Mucosa of gallbladder (tissue), 1 donor: Measurements from ENCODE around the gene IFNAR2. TPM values are rescaled to one million over a fixed set of nuclear protein-coding genes. Genes with fewer than 3 reads are reported as not detected.
A peak's percentile ranks its signal among the peaks of the same experiment; 100 is the strongest.

Experiments used
- DNase-seq: peaks from one replicate; pipeline ENCODE4 v3.0.0-alpha.2; 2020; ENCODE audit warnings: low spot score
- total RNA-seq: library from RNA; stranded (reverse); gene quantifications from one replicate; pipeline ENCODE4 v1.2.1, GENCODE V29; 2021
- donor health status: DM: no; HTN: no; CAD: no.

The IFNAR2 gene
- total RNA-seq: 31.5 TPM

DNA sequence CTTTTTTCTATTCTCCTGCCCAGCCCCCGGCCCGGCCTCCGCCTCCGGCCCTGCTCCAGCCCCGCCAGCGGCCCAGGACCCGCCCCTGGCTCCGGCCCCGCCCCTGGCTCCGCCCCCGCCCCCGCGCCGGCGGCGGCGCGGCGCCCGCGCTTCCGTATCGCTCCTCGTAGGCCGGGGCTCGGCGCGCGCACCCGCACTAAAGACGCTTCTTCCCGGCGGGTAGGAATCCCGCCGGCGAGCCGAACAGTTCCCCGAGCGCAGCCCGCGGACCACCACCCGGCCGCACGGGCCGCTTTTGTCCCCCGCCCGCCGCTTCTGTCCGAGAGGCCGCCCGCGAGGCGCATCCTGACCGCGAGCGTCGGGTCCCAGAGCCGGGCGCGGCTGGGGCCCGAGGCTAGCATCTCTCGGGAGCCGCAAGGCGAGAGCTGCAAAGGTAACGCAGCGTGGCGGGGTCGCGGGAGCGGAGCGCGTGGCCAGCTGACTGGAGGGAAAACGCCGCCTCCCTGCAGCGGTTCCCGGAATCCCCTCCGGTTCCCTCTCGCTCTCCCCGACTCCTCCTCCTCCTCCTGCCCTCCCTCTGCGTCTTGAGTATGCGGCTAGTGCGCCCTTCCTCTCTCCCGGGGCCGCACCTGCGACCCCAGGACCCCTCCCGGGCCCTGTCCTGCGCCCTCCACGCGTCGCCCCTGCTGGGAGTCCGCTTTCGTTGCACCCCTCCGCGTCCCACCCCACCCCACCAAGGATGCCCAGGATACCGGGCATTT, at the start of gene IFNAR2:
Gene IFNAR2 (plus strand): TSS at position 155 of the 761 bp plus-strand sequence. CDS start 11,985 bp downstream, outside the sequence.
- peak; percentile 76 for DNase-seq

DNA sequence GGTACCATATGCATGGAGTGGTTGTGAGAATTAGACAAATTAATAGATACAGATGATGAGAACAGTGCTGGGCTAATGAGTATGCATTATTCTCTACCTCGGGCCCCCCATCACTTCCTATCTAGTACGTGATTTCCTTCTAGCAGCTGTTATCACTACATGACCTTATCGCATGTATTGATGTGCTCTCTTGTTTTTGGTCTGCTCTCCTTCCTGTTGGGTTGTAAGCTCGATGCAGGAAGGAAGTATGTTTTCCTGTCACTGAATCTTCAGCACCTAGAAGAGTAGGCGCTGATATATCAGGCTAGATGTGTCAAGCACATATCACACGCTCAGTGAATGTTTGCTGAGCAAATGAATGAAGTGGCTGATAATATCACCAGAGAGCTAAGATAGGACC, 43.9 kb upstream of the IFNAR2 start:
- DNase-seq: no peak

DNA sequence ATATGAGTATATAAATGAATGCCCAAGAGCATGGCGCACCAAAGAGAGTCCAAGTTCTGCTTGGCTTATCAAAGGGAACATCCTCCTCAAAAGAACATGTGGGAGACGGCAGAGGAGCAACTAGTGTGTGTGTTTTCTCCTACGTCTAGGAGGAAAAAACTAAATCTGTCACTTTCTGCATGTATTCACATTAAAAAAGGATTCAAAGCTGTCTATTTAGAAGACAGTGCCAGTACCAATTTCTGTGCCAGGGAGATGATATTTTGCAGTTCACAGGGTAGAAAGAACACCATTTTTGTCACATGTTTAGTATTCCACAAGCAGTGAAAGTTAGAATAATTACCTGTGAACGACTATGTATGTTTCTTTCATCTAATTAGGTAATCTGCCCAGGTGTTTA, 42.5 kb upstream of the IFNAR2 start:
- DNase-seq: no peak

DNA sequence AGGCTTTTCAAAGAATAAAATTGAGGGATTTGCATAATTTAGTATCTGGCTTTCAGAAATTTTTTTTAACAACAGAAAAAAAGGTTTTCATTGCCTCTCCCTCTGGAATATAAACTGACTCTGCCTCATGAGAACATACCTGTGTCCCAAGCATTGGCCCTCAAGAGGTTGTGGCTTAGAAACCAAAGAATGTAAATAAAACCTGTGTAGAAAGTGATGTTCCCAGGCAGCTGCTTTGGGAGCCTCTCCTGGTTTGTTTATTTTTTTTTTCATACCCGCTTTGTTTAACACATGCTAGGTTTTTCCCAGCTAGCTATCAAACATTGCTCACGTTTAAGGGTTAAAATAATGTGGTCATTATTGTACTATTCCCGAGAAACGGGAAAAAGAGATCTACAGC, 40.5 kb upstream of the IFNAR2 start:
- DNase-seq: no peak

DNA sequence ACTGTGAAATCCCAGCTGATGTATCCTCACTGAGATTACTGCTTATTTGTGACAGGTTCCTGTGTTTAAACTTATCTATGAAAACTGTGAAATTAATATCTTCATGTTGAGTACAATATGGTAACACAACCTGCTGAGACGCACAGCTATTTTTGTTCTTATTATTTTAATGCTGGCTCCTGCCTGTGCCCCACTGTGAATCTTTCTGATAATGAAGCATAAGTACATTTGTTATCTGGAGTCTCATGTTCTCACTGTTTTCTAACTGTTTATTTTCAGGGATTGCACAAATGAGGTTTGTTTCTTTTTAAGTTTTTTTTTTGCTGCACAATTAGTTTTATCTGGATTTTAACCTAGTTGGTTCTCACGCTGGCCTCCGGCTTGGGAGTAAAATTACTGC, 39.9 kb upstream of the IFNAR2 start:
- DNase-seq: no peak

DNA sequence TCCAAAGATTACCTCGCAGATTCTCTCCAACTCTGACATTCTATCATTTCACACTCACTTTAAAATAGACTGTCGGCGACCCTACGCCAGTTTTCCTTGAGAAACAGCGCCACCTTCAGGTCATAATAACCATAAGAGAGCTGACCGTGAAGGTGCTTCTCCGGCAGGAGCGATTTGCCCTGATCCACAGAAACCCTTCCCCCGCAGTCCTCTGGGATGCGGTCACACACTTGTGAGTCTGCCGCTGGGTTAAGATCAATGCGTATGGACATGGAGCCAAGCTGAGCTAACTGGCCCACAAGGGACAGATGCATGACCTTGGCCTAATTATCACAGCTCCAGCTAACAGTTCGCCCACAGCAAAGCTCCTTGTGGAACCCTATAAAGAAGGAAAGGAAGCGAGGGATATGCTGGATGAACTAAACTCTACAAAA, 32.8 kb upstream of the IFNAR2 start:
- DNase-seq: peak; percentile 70

DNA sequence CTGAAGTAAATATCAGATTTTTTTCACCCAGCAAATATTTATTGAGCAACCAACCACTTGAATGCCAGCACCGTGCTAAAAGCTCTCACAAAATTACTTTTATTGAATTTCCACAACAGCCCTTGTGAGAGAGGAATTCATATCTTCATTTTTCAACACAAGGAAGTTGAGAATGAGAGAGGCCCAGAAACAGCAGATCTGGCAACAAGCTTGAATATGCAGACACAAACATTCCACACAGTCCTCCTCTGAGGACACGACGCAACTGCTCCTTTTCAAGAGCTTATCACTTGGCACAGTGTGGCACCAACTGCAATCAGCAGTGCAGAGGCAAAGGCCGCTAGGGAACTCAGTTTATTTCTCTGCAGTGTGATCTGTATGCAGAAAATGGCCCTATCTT, 32.2 kb upstream of the IFNAR2 start:
- peak; percentile 18 for DNase-seq

DNA sequence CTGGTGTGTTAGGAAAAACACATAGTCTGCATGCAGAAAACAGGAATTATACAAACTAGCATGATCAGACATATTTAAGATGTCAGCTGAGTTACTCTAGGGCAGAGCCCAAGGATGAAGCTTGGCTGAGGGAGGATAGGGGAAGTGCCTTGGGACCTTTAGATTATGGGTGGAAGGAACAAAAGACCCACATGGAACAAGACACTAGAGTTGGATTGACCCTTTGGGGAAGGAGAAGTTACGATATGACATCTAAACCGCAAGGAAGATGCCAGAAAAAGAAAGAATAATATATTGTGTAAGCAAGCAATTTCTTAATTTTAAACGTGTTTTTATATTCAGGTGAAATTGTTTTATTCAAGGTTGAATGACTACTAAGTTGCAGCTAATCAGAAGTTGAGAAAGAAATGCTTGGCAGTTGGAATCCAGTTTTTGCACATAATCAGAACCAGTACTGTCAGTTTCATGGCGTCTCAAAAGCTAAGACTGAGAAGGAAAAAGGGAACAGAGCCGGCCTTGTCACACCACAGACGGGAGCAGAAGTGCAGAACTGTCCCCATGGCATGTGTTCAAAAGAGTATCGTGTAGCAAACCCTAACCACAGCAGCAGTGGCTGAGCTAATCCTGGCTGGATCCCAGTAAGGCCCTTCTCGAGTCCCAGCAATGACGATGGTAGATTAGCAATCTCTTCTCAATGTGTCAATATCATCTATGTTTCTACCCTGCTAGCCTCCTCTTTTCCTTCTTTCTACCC, 31.2 kb upstream of the IFNAR2 start:
- DNase-seq: peak; percentile 59

DNA sequence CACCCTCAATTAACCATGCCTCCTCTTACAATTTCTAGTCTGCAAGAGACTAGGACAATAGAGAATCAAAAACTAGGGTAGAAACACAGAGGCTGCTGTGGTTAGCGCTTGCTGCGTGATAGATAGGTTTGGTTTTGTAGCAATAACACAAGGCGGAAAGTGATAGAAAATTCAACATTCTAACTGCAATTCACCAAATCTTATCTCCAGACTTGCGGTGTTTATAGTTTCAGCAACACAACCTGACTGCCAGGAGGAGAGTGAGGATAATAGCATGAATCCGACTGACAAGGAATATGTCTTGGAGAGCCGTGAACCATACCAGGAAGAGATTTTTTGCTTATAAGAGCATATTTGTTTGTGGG, 30.7 kb upstream of the IFNAR2 start:
- DNase-seq: no peak

DNA sequence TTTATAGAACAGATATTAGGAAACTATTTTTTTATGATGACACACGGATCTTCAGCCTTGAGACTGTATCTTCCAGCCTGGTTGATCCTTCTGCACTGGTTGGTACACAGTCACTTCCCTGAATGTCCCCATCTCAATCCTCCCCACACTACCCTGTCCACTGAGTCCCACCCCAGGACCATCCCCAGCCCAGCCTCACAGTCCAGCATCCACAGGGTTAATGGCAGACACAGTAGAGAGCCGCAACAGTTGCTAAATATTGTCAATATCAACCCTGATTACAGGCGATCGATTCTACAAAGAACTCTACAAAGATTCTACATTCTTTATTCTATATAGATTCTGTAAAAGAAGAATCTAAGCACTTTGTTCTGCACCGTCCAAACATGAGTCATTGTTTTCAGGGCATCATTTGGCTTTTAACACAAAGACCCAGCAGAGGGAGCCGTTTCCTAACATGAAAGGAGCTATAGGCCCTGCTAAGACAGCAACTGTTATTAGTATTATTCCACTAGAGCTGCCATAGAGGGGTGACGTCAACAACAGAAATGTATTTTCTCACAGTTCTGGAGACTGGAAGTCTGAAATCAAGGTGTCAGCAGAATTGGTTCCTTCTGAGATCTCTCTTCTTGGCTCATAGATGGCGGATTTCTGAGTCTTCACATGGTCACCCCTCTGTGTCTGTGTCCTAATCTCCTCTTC, 30.1 kb upstream of the IFNAR2 start:
- DNase-seq: peak; percentile 94

DNA sequence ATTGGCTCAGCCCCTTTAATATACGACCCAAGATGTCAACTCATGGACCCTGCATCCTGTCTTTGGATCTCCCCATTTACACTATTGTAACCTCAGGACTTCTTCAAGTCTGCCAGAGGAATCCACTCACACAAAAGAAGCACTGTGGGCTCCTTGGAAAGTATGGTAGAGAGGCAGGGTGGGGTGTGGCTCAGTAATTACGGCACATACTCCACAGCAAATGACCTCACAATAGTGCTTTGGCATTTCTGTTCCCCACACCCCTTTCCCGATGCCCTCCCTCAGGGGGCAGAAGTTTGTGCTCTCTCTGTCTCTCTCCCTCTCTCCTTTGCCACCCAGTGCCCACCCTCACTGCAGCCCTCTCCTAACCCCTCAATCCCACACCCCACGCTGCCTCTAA, 27.8 kb upstream of the IFNAR2 start:
- no peak for DNase-seq

DNA sequence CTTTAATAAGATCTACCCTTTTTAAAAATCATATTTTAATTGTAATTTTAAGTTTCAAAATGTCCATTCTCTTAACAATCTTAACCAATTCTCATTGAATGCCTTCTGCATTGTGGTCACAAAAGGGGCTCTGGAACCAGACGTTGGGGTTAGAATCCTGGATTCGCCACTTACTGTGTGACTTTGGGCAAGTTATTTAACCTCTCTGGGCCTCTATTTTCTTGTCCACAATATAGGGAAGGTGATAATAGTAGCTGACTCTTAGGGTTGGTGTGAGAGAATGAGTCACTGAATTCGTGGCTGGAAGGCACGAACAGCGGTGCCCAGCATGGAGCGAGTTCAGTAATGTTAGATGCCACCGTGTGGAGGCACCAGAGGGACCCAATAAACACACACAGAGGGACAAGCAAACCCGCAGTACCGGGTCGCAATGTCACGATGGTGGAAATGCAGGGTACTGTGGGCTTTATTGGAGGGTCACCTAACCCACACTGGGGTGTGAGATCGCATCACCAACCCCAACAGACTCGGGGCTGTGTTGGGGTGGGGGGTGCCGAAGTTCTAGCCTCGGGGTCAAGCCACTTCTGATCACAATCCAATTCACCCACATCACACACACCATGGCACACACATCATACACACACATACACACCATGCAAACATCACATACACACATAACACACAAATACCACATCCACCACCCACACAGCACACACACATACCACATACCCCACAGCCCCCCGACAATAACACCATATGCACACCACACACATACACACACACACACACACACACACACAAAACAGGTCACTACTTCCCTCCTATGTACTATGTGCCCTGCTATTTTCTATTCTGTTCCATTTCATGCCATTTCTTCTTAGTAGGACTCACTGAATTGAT, 27.0 kb upstream of the IFNAR2 start:
- DNase-seq: no peak

DNA sequence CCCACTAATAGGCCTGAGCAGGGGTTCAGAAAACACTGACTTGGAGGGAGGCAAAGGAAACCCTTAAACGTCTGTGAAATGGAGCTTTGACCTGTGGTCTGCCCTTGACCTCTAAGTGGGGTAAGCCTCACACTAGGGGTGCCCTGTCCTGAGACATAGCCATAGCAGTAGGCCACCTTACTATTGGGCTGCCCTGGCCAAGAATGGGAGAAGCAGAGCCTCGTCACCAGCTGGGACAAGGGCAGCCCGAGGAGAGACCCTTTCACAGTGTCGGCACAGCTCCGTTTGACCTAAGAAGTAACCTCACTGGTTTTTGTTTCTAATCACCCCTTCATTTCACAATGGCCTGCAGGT, 26.4 kb upstream of the IFNAR2 start:
- DNase-seq: no peak

DNA sequence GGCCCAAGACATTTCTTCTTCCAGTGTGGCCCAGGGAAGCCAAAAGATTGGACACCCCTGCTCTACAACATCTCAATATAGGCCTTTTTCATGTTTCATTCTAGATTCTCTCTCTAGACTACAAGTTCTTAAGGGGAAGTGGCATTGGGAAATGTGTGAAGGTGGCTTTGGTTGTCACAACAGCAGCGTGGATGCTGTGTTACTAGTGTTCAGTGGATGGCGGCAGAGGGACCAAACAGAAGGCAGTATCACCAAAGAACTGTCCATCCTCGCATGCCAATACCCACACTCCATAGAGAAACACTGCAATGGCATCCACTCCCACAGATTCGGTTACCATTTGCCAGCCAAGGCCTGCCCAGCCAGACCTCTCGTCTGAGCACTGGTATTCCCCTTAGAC, 24.3 kb upstream of the IFNAR2 start:
- no peak for DNase-seq

DNA sequence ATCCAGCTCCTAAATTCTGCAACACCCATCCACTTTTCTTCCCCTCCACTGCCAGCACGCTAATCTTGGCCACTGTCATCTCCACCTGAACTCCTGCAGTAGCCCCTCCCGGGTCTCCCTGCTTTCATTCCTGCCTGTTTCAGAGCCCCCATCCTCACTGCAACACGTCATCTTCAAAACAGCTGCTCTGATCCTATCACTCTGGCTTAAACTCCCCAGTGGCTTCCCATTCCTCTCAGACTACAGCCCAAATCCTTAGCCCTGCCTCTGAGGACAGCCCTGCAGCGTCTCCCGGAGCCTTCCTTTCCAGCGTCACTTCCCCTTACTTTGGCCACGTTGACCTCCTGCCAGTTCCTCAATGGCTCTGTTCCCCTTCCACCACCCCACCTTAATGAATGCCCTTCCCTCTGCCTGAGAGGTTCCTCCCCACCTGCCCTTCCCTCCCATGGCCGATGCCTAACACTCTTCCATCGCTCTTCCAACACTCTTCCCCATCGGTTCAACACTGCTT, 22.9 kb upstream of the IFNAR2 start:
- DNase-seq: no peak

DNA sequence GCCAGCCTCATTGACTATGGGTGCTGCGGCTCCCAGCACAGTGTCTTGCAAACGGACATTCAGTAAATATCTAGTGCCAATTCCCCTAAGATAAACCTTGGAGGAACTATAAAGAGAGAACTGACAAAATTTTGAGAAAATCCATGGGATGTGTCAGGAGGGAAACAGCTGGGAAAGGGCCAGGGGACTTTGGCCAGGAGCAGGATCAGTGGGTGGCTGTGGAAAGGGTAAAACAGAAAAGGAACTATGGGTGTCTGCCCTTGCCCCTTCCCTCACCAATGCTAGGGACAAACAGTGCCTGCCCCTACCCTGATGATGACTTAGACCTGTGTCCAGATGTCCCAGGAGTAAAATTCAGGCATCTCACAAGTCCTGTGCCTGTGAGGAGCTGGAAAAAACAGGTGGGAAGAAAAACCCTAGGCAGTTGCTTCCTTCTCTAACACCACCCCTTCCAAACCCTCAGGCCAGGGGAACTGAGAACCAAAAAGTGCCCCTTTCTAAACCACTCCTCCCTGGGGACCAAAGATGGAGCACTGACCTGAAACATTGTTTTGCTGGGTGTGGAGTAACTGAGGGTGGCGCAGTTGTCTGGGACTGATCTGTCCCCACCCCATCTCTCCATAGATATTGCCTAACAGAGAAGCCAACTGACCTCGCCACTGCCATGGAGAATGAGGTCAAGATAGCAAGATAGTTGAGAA, 22.1 kb upstream of the IFNAR2 start:
- DNase-seq: no peak

DNA sequence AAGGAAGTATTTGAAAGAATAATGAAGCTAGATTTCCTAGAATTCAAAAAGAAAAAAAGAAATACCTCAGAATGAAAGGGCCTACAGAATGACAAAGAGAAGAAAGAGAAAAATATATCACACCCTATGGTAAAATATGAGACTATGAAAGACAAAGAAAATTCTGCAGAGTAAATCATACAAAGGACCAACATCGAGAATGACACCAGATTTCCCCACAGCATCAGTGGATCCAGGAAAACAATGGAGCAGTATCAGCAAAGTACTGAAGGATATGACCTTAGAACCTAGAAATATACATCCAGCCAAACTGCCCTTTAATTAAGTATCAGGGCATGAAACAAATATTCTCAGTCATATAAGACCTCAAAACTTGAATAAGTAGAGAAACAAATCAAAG, 21.2 kb upstream of the IFNAR2 start:
- DNase-seq: no peak

DNA sequence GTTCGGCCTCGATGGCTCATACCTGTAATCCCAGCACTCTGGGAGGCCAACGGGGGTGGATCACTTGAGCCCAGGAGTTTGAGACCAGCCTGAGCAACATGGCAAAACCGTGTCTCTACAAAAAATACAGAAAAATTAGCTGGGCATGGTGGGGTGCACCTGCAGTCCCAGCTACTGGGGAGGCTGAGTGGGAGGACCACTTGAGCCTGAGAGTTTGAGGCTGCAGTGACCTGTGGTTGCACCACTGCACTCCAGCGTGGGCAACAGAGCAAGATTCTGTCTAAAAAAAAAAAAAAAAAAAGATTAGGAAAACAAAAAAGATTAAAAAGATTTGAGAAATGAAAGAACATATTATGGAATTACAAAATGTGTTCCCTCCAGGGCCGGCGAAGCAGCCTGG, 18.4 kb upstream of the IFNAR2 start:
- no peak for DNase-seq

DNA sequence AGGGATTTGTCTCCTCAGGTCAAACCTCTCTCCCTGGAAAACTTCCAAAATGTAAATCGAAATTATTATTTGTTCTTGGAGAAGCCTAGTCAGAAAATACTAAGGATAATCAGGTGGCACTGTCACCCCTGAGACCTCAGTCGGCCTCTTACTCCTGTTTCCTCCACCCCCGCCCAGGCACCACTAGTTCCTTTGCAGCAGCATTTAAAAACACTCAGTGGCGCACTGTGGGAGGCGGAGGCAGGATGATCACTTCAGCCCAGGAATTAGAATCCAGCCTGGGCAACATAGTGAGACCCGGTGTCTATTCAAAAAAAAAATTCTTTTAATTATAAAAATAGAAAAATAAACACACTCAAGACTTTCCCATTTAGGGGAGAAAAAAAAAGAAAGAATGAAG, 18.0 kb upstream of the IFNAR2 start:
- DNase-seq: no peak

DNA sequence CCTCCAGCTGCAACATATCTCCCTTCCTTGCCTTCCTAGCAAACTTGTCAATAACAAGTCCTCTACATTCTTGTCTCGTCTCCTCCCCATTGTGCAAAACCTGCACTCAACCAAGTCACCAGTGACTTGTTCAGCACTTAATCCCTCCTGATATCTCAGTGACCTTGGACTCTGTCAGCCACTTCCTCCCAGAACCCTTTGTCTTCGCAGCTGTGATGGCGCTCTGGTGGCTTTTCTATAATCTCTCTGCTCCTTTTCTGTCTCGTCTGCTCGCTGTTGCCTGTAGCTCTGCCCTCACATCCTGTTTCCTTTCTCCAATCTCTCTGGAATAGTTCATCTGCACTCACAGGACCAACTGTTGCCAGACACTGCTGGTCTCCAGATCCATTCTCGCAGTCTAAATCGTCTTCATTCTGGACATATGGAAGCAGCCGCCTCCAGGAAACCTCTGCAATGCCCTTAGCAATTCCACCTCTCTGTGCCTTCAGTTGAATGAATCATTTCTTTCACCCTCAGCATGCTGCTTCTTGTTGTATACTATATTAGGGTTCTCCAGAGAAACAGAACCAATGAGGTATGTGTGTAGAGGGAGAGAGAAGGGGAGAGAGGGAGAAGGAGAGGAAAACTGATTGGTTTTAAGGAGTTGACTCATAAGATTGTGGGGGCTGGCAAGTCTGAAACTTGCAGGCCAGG, 17.4 kb upstream of the IFNAR2 start:
- DNase-seq: peak; percentile 21
